GM12892 (cell line): Measurements from ENCODE around the gene CCDC27.

Source experiments
- POLR2A ChIP-seq: IDR thresholded peaks from 2 replicates; pipeline ENCODE4 v1.6.1; 2011; ENCODE audit warnings: low read depth, low read length, control low read depth
- POLR2AphosphoS5 ChIP-seq: IDR thresholded peaks from 2 replicates; pipeline ENCODE4 v1.6.1; 2011; ENCODE audit warnings: low read depth, low read length, control low read depth
- TAF1 ChIP-seq: IDR thresholded peaks from 2 replicates; pipeline ENCODE4 v1.6.1; 2011; ENCODE audit warnings: low read depth, mild to moderate bottlenecking, control low read depth, low read length, borderline replicate concordance

GRCh38 chr1:3816331-3817137 is 64.3 kb downstream of the CCDC27 start:
- TF ChIP-seq POLR2AphosphoS5 (no peak), POLR2A (no peak), TAF1 (no peak)
